GM19463 (cell line): ENCODE data around the gene STARD13.
"Not testable (repeated sequence)": the region's sequence is repeated elsewhere in the genome, so short reads cannot be mapped to it uniquely, and the experiment has no call there.

Source experiments
- ATAC-seq: cut with Tn5 transposase; IDR thresholded peaks from one replicate; pipeline ENCODE4 v1.9.1; 2021; ENCODE audit warnings: mild to moderate bottlenecking, moderate library complexity; ENCODE audit not compliant: unreplicated experiment

STARD13 gene

GRCh38 chr13:33181264-33181663 lies 104.3 kb downstream of the STARD13 start:
- ATAC-seq, result no peak

DNA sequence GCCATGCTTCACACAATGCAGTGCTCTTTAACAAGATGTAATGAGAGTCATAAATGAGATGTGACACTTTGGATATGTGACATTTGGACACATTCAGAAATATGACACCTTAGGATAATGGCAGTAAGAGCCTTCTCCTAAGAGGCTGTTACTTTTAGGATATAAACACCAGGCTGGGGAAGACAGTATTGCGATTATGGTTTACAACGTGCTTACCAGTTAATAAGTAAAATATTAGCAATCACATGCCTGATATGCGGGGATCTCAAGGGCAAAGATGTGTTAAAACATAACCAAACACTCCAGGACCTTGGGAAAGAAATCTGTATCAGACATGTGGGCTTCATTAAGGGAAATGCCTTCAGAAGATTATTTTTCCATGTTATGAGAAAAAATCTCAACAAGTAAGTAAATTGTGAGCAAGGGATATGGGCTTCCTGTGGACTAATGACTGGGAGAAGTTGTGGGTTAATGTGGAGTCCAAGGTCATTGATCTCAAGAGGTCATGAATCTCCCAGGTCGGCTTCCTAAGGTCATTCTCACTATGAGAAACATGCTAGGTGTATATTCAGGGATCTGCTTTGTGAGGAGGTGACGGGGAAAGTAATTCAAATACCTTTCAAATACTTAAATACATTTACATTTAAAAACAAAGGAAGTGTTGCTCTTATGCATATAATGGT lies 105.3 kb downstream of the STARD13 start:
- no peak for ATAC-seq

DNA sequence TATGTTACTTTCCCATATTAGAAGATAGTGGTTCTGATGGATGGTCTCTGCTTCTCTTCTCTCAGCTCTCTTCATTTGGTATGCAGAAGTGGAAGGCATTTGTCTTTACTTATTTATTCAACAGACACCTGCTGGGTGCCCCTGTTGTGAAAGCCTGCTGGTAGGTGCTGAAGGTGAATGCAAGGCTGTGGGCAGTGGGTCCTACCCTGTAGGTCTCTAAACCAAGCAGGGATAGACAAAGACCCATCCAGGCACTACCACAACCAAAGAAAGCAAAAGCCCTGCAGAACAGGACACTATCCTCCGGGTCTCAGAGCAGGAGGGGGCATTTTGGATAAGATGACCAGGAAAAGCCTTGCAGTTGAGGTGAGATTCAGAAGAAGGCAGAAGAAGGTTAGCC lies 106.1 kb downstream of the STARD13 start:
- no peak for ATAC-seq

DNA sequence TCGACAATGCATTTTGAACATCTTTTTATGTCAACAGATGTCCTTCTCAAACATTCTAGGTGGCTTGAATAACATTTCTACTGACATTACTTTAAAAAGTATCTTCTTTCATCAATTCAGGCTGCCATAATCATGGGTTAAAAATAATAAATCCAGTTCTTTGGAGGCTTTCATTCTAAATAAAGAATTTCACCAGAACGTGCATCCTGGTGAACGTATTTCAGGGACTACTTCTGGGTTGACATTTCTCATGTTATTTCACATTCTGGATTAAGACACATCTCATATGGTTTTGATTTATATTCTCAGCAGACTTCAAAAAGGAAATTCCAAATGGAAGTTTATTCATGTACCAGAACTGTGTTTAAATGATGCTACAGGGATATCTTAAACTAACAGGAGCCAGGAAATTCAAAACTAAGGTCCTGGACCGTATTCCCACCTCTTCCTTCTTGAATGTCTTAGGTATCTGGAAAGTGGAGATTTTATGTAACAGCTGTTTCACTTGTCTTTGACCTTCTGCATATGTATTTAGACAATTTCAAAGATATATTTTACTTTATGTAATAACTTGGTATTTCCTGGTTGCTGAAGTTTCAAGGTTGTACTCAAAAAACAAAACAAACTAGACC lies 107.2 kb downstream of the STARD13 start:
- ATAC-seq, result no peak

- ATAC-seq, result not testable (repeated sequence)
Observed at GRCh38 chr13:33177340-33178208, 108.0 kb downstream of the STARD13 start.

DNA sequence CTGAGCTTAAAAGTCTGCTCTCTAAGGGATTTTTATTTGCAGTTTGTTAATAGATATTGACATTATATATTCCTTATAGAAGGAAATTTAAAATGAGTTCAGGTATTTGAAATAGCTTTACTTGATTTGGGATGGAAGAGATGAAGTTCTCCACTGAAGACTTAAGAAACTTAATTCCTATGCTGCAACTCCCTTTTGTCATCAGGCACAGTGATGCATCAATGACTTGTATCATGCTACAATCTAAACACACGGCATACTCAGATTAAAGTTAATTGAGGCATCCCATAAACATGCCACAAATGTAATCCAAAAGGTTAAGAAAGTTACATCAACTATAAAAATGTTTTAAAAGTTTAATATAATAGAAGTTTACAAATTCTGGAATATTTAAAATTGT lies 109.0 kb downstream of the STARD13 start:
- no peak for ATAC-seq

DNA sequence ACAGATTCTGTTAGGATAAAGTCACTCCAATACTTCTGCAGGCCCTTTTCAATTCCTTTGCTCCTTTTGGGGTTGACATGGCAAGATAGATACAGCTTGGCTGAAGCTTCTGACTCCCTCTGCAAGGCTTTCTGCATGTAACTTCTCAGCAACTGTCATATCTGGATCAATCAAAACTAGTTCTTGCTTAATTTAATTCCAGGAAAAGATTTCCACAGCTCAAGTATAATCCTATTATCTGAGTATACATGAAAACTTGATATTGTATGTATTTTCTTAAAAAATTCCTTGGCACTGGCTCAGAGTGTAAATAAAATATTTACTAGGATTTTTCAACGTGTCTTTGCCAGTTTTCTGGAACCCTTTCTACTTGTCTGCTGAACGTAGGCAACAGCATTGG lies 109.6 kb downstream of the STARD13 start:
- no peak for ATAC-seq

- no peak for ATAC-seq
Observed at GRCh38 chr13:33174931-33175330, 110.6 kb downstream of the STARD13 start.

GRCh38 chr13:33174491-33174890 lies 111.1 kb downstream of the STARD13 start:
- no peak for ATAC-seq

- no peak for ATAC-seq
Observed at GRCh38 chr13:33172911-33173310, 112.6 kb downstream of the STARD13 start.

- no peak for ATAC-seq
Observed at GRCh38 chr13:33172400-33172799, 113.2 kb downstream of the STARD13 start.

DNA sequence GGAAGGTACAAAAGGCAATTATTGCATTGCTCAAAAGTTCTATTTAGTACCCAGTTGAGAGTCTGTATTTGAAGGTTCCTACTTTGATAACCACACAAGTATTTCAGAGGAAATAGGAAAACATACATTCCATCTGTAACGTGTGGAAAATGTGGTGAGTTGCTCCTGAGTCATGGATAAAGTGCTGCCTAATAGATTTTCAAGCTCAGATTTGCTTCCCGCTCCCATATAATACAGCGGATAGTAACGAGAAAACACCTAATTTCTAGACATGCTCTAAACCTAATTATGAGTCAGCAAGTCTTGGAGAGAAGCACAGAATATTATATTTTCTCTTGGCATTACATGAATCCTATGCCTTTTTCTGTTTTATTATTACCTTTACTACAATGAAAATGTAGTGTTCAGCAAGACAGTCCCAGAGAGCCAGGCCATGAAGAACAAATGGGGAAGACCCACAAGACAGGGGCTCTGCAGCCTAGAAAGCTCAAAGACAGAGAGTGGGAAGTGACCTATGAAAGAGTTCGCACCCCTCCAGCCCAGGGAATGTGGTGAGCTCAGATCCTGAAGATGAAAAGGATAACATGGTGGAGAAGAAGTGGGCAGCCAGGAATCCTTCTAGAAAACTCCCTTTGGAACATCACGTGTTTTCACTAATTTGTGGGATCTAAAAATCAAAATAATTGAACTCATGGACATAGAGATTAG lies 116.1 kb downstream of the STARD13 start:
- ATAC-seq, result no peak

DNA sequence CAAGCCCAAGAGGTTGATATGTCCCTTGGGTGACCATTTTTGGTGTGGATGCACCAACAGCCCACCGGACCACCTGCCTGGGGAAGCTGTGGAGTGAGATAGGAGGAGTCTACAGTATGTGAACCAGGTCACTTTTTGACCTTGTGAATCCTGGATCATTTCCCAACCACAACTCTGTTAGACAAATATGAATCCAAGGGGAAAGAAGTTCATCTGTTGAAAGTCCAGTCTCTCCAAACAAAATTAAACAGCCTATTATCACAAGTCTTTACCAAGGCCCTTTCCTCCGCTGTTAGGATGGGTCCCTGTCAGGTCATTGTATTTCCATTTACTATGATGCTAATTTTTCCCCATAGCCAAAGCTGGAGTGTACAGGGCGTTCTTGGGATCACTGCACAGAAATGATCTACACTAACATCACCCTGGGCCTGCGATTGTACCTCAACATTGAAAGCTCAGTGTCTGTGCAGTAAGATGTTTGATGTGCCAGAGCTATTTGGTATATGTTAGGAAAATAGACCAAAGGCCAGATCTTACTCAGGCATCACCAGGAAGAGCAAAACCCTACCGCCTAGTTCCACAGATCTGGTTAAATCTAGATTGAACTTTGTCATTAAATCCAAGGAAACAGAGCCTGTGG lies 117.1 kb downstream of the STARD13 start:
- ATAC-seq, result no peak

DNA sequence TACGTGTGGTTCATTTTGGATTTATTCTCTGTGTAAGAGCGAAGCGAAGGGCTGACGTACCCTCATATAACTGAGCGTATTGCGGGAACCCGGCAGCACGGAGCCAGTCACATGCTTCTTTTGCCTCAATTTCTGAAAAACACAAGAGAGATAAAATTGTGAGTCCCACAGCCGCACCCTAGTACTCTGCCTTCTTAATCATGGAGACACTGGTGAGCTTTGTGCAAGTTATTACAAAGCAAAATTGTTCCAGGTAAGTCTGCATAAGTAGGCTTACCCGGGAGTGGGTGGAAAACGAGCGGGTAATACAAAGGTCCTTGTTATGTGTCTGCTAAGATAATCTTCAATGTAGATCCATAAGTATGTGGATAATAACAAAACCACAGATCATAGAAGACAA lies 118.1 kb downstream of the STARD13 start:
- ATAC-seq, result no peak

- no peak for ATAC-seq
Observed at GRCh38 chr13:33165787-33166186, 119.8 kb downstream of the STARD13 start.

DNA sequence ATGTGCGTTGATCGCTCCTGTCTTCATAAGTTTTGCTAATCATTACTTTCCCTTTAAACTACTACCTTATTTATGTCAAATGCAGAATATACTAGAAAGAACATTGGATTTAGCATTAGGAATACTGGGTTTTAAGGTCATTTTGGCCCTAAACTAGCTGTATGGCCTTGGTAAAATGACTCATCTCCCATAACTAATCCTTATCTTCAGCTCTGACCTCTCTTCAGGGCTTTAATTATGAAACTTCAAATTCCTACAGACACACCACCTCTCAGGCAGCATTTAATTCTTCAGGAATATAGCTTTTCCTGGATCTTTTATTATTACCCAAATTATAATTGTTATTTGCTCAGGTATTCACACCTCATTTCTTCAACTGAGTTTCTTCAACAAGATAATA lies 121.2 kb downstream of the STARD13 start:
- no peak for ATAC-seq

GRCh38 chr13:33162725-33163124 lies 122.8 kb downstream of the STARD13 start:
- not testable (repeated sequence) for ATAC-seq

GRCh38 chr13:33158816-33159215 lies 126.7 kb downstream of the STARD13 start:
- no peak for ATAC-seq

- no peak for ATAC-seq
Observed at GRCh38 chr13:33158271-33158670, 127.3 kb downstream of the STARD13 start.

GRCh38 chr13:33154911-33155310 lies 130.6 kb downstream of the STARD13 start:
- no peak for ATAC-seq
